ENCODE measurements around the gene PRDM10.

DNA sequence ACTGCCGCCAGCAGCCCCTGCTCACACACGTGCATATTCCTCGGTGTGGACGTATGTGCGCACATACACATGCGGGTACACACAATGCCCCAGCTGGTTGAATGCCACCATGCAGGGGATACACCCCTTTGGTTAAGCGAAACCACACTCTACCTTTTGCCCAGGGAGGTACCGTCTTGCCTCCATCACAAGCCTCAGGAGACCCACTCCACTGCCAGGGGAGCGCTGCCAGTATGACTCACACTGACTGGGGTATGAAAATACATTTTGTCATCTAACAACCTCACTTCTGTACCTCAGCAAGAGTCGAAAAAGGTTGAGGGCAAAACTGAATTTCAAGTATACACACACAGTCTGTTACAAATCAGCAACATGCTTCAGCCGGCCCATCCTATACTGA is 147.5 kb downstream of the PRDM10 start:
- TF ChIP-seq, protein P1, sequence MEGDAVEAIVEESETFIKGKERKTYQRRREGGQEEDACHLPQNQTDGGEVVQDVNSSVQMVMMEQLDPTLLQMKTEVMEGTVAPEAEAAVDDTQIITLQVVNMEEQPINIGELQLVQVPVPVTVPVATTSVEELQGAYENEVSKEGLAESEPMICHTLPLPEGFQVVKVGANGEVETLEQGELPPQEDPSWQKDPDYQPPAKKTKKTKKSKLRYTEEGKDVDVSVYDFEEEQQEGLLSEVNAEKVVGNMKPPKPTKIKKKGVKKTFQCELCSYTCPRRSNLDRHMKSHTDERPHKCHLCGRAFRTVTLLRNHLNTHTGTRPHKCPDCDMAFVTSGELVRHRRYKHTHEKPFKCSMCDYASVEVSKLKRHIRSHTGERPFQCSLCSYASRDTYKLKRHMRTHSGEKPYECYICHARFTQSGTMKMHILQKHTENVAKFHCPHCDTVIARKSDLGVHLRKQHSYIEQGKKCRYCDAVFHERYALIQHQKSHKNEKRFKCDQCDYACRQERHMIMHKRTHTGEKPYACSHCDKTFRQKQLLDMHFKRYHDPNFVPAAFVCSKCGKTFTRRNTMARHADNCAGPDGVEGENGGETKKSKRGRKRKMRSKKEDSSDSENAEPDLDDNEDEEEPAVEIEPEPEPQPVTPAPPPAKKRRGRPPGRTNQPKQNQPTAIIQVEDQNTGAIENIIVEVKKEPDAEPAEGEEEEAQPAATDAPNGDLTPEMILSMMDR (IDR thresholded peaks at IDR 0.05; ENCODE audit: low read depth, low read length), result no peak
- TF ChIP-seq, protein P2, sequence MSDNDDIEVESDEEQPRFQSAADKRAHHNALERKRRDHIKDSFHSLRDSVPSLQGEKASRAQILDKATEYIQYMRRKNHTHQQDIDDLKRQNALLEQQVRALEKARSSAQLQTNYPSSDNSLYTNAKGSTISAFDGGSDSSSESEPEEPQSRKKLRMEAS (IDR thresholded peaks at IDR 0.05; ENCODE audit: low read depth, low read length), result no peak

Data from NB4 (cell line).